Right lobe of liver (tissue), 6 donors: ENCODE results near the gene IGDCC3. TPM values are rescaled to one million over a fixed set of nuclear protein-coding genes. Genes with fewer than 3 reads are reported as not detected.

Experiments
- ATAC-seq, 4 donors: fragments of 200-7000 bp; cut with Tn5 transposase; one replicate each; pipeline ENCODE4 v1.9.1; 2020; ENCODE audit warnings: mild to moderate bottlenecking in 4 of 4, moderate library complexity in 4 of 4
- DNase-seq, 3 donors: peaks; one replicate each; pipeline ENCODE4 v3.0.0-alpha.2; 2020
- H3K27ac ChIP-seq, 3 donors: fragments of 200-600 bp; one replicate each; pipeline ENCODE4 v1.8.0; 2022
- H3K27me3 ChIP-seq, 2 donors: fragments of 200-600 bp; one replicate each; pipeline ENCODE4 v1.8.0; 2022
- H3K36me3 ChIP-seq, 4 donors: fragments of 200-600 bp; sonication (generic) in 1 of 4; one replicate each; pipeline versions ENCODE4 v1.5.1 to v1.8.0; 2017 to 2022; ENCODE audit warnings: control low read depth in 1 of 4
- H3K4me1 ChIP-seq, 4 donors: fragments of 200-600 bp; sonication (generic) in 1 of 4; one replicate each; pipeline versions ENCODE4 v1.5.1 to v1.8.0; 2017 to 2022; ENCODE audit warnings: control low read depth in 1 of 4
- H3K4me3 ChIP-seq, 3 donors: fragments of 200-600 bp; one replicate each; pipeline ENCODE4 v1.8.0; 2022
- H3K9me3 ChIP-seq, 4 donors: fragments of 200-600 bp; sonication (generic) in 1 of 4; one replicate each; pipeline versions ENCODE4 v1.5.1 to v1.8.0; 2017 to 2022; ENCODE audit warnings: control low read depth in 1 of 4
- CTCF ChIP-seq, 4 donors: fragments of 200-600 bp in 3 of 4; fragments of 450-650 bp in 1 of 4; IDR thresholded peaks; one replicate each; pipeline versions ENCODE4 v1.5.1 to v1.8.0; 2016 to 2022; ENCODE audit warnings: antibody characterized with exemption in 4 of 4, mild to moderate bottlenecking in 2 of 4
- POLR2A ChIP-seq: fragments of 450-650 bp; IDR thresholded peaks from one replicate; pipeline ENCODE4 v1.6.1; 2017; ENCODE audit warnings: antibody characterized with exemption, mild to moderate bottlenecking
- WGBS: methylation state at CpG from one replicate; pipeline ENCODE4 v1.1.6; 2018; ENCODE audit warnings: low coverage, low lambda C conversion rate; ENCODE audit not compliant: insufficient coverage; ENCODE audit errors: missing lambda C conversion rate; 5-methylcytosine and 5-hydroxymethylcytosine counted together
- intact Hi-C, 2 donors: fragments of 100-400 bp; cut with DNase I; formaldehyde crosslinking; loops; one replicate each; pipeline versions ENCODE4 v1.11.2 to v1.14.1; 2022
- total RNA-seq, 6 experiments: library from RNA; depleted of rRNA in 2 of 6; stranded (reverse); fragments of >200 nt in 2 of 6; fragmentation: NEBNext Ultra II Directional in 3 of 6; extraction: Animal tissue kit (Norgen Biotek cat#: 25700) in 3 of 6; gene quantifications; one replicate each; pipeline versions ENCODE4 v1.1.0 to v1.2.4, GENCODE V29; 2016 to 2023
- donor health status: DM: no; HTN: yes; CAD: no.
- donor health status: DM: no; HTN: no; CAD: no.
- donor health status: DM: no; HTN: no; CAD: no.
- donor health status: DM: no; HTN: yes; CAD: no.
- donor health status: DM: no; HTN: yes; CAD: no.

Gene IGDCC3
- total RNA-seq, 6 experiments from 2014 or later = not detected

GRCh38 chr15:65333856-65334255 is 43.9 kb downstream of the IGDCC3 start:
- H3K9me3 ChIP-seq = no peaks in the 10 kb centered on the region
- H3K27ac ChIP-seq = no peak overlapping the region
- H3K4me3 ChIP-seq = no peak overlapping the region
- no peaks in the 10 kb centered on the region for H3K4me1 ChIP-seq
- no peaks in the 10 kb centered on the region for H3K27me3 ChIP-seq
- no peaks in the 10 kb centered on the region for H3K36me3 ChIP-seq
- intact Hi-C loops = no loop called here
- WGBS = 55% methylated on average over 2 of the region's 5 CpGs
- DNase-seq (no peak), ATAC-seq (no peak)
- TF ChIP-seq POLR2A = no peak
- TF ChIP-seq CTCF (IDR thresholded peaks at IDR 0.05) = no peak

GRCh38 chr15:65333148-65333820 is 44.5 kb downstream of the IGDCC3 start:
- intact Hi-C loops = no loop called here
- Histone ChIP-seq H3K4me1 (no peaks in the 10 kb centered on the region), H3K4me3 (no peak overlapping the region), H3K27me3 (no peaks in the 10 kb centered on the region), H3K36me3 (no peaks in the 10 kb centered on the region), H3K9me3 (no peaks in the 10 kb centered on the region), H3K27ac (no peak overlapping the region)
- DNase-seq = no peak
- TF ChIP-seq CTCF (IDR thresholded peaks at IDR 0.05) (no peak), POLR2A (no peak)
- ATAC-seq = no peak
- WGBS = 70% methylated on average over 11 of the region's 16 CpGs

GRCh38 chr15:65332391-65333147 is 45.2 kb downstream of the IGDCC3 start:
- H3K27ac ChIP-seq = no peak overlapping the region
- no peaks in the 10 kb centered on the region for H3K4me1 ChIP-seq
- H3K27me3 ChIP-seq = no peaks in the 10 kb centered on the region
- no peak overlapping the region for H3K4me3 ChIP-seq
- no peak for ATAC-seq
- WGBS = 88% methylated on average over 18 of the region's 31 CpGs
- H3K9me3 ChIP-seq = no peaks in the 10 kb centered on the region
- no peak for DNase-seq
- no peak for TF ChIP-seq POLR2A
- TF ChIP-seq CTCF (IDR thresholded peaks at IDR 0.05) = no peak
- no peaks in the 10 kb centered on the region for H3K36me3 ChIP-seq
- intact Hi-C loops = no loop called here

GRCh38 chr15:65331811-65332210 is 46.0 kb downstream of the IGDCC3 start:
- H3K4me1 ChIP-seq = no peaks in the 10 kb centered on the region
- no peaks in the 10 kb centered on the region for H3K9me3 ChIP-seq
- no peak for DNase-seq
- no peak overlapping the region for H3K4me3 ChIP-seq
- WGBS = 84% methylated on average over 3 of the region's 7 CpGs
- ATAC-seq = no peak
- no peak overlapping the region for H3K27ac ChIP-seq
- intact Hi-C loops = no loop called here
- no peaks in the 10 kb centered on the region for H3K27me3 ChIP-seq
- TF ChIP-seq CTCF (IDR thresholded peaks at IDR 0.05) = no peak
- TF ChIP-seq POLR2A = no peak
- no peaks in the 10 kb centered on the region for H3K36me3 ChIP-seq
